ENCODE results near the gene AKAP6.

DNA sequence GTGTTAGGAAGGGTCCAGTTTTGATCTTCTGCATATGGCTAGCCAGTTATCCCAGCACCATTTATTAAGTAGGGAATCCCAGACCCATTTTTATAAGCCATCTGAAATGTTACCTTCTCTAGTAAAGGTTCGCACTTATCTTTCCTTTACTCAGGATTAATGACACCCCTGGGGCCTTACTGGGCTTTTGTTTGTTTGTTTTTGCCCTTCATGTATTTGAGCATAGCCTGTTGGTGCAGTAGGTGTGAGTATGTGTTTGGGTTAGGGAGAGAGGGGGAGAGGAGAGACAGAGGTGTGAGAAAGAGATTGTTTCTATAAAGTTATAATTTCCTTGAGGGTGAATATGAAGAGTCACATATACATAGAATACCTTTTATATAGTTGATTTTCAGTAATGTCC, 96.9 kb downstream of the AKAP6 start:
- TF ChIP-seq, protein P1, sequence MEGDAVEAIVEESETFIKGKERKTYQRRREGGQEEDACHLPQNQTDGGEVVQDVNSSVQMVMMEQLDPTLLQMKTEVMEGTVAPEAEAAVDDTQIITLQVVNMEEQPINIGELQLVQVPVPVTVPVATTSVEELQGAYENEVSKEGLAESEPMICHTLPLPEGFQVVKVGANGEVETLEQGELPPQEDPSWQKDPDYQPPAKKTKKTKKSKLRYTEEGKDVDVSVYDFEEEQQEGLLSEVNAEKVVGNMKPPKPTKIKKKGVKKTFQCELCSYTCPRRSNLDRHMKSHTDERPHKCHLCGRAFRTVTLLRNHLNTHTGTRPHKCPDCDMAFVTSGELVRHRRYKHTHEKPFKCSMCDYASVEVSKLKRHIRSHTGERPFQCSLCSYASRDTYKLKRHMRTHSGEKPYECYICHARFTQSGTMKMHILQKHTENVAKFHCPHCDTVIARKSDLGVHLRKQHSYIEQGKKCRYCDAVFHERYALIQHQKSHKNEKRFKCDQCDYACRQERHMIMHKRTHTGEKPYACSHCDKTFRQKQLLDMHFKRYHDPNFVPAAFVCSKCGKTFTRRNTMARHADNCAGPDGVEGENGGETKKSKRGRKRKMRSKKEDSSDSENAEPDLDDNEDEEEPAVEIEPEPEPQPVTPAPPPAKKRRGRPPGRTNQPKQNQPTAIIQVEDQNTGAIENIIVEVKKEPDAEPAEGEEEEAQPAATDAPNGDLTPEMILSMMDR (IDR thresholded peaks at IDR 0.05), result no peak
- no peak for TF ChIP-seq POLR2AphosphoS5 (IDR thresholded peaks at IDR 0.05)
